ENCODE data around the gene CDC42EP2.

CDC42EP2 gene

GRCh38 chr11:65314501-65315203, at the start of gene CDC42EP2:
Gene CDC42EP2, plus strand, starts transcription at chr11:65314866. Its CDS starts 6,033 bp downstream, at chr11:65320899.
- DNase-seq (ENCODE audit: low read depth in 2 of 2) = peak; percentile 27 to 62

DNA sequence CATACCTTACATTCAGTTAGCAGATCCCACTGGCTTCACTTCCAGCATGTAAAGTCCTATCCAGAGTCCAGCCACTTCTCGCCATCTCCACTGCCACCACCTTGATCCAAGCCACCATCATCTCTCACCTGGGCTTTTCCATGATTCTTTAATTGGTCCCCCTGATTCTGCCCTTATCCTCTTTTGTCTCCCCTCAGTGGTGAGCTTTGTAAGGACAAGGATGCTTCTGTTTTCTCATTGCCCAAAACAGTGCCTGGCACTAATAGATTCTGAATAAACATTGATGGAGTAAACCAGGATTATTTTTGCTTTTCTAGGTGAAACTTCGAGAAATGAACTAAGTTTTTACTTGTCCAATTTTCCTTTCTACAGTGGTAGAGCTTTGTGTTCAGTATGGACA, 48.5 kb upstream of the CDC42EP2 start:
- no peak for DNase-seq (ENCODE audit: low read depth in 2 of 2)

- no peak for DNase-seq (ENCODE audit: low read depth in 2 of 2)
Measured at GRCh38 chr11:65274735-65275682, 39.7 kb upstream of the CDC42EP2 start.

DNA sequence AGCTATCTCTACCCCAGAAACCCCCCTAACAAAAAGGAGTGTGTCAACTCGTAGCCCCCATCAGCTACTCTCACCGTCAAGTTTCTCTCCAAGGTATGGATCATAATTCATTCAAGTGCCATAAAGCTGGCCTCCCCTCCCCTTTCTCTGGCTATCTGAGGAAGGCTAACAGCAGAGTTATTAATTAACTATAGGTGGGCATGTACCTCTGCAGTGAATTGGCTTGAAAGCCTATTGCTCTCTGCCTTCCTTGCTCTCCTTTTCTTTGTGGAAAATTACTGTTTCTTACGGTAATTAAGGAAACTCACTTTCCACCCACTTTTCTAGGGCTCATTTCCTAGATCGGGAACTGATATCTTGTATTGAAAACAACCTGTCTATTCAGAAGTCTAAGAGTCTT, 38.8 kb upstream of the CDC42EP2 start:
- no peak for DNase-seq (ENCODE audit: low read depth in 2 of 2)

DNA sequence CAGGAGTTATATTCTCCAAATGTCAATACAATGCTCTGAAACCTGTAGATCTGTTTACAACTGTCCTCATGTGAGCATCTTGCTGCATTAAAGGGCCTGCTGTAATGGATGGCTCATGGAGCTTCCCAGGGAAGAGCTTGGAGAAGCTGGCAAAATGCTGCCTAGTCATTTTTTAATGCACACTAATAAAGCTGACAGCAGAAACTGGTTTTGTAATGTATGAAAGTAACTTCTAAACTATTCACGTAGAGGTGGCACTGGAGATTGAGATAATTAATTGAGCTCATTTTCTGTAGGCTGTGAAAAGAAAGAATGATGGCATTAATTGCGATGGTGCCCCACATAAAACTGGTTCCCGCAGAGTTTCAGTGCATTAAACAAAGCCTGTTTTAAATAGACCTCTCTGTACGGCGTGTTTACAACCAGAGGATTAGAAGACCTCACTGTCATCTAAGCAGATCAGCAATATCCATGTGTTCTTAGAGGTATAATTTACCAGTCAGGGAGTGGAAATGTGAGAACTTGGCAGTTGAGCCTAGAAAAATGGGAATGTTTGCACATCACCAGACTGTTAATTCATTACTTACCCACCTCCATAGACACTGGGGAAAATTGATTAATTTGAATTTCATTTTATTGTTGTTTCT, 36.9 kb upstream of the CDC42EP2 start:
- no peak for DNase-seq (ENCODE audit: low read depth in 2 of 2)

DNA sequence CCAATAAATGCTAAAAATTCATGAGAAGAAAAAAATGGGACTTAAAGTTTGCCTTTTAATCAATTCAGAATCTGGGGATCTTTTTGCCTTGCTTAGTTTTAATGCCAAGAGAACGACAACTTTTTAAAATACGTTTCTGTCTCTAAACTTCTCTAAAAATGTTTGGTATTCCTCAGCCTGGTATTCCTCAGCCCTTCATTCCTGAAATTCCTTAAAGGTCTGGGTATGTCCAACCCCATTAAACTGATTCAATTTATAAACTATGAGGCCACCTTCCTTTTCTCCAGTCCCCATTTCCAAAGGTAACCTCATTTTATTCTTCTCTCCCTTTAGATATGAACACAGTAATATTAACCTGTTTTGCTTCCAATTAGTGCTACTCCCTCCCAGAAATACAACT, 36.3 kb upstream of the CDC42EP2 start:
- no peak for DNase-seq (ENCODE audit: low read depth in 2 of 2)

- DNase-seq (ENCODE audit: low read depth in 2 of 2) = no peak
Measured at GRCh38 chr11:65279279-65279678, 35.4 kb upstream of the CDC42EP2 start.

DNA sequence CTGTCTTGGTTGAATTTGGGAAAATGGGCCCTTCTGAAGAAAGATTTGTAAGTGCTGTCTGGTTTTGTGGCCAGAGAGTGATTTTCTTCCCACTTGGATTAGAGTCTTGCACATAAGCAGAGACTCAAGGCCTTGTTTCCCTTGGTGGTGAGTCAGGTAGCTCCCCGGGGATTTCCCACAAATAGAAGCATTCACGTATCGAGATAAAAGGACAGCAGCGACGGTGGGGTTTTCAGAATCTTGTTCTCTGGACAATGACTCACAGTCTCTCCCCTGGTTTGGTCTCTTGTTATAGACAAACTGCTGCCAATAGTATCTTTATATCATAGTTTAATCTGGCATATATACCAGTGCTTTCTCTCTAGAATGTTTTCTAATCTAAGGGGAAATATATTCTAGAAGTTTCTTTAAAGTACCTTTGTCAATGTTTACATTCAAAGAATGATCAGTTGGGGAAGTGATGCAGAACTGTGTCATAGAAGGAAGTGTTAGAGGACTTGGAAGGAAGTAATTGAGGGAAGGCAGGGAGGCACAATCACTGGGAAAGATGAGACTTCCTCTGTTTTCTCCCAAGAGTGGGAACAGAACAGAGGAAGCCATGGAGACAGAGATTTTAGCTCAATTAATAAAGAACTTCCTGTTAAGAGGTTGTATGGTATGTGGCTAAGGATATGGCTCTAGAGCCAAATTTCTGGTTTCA, 34.8 kb upstream of the CDC42EP2 start:
- DNase-seq (ENCODE audit: low read depth in 2 of 2) = peak; percentile 22 to 66

DNA sequence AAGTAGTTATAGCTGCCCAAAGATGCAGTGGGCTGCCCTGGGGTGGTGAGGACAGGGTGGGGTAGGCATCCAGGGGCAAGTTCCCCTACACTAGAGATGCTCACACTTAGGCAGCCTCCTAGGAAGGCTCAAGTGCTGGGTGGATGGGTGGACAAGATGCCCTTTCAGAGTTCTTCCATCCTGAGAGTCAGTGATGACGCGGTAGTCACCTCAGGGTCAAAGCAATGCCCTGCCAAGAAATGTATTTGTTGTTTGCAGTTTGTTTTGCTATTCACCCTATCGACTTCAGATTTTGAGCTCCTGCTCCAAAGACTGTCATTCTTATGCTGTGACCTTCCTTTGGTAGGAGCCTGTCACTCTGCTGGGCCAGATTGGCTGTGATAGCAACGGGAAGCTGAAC, 34.0 kb upstream of the CDC42EP2 start:
- no peak for DNase-seq (ENCODE audit: low read depth in 2 of 2)

GRCh38 chr11:65286686-65287085, 28.0 kb upstream of the CDC42EP2 start:
- no peak for DNase-seq (ENCODE audit: low read depth in 2 of 2)

DNA sequence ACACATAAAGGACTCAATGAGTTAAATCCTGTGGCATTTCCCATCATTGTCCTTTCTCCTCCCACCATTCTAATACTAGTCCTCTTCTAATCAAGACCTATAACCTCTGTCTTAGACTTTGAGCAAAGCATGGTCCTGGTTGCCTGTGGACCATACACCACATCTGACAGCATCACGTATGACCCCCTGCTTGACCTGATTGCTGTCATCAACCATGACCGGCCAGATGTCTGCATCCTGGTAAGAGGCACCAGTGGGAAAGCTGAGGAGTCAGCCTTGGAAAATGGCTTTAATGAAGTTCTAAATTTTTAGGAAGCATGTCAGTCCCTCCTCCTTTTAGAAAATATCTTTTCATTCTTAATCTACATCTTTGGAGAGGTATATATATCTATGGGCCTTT, 27.1 kb upstream of the CDC42EP2 start:
- DNase-seq (ENCODE audit: low read depth in 2 of 2) = no peak

DNA sequence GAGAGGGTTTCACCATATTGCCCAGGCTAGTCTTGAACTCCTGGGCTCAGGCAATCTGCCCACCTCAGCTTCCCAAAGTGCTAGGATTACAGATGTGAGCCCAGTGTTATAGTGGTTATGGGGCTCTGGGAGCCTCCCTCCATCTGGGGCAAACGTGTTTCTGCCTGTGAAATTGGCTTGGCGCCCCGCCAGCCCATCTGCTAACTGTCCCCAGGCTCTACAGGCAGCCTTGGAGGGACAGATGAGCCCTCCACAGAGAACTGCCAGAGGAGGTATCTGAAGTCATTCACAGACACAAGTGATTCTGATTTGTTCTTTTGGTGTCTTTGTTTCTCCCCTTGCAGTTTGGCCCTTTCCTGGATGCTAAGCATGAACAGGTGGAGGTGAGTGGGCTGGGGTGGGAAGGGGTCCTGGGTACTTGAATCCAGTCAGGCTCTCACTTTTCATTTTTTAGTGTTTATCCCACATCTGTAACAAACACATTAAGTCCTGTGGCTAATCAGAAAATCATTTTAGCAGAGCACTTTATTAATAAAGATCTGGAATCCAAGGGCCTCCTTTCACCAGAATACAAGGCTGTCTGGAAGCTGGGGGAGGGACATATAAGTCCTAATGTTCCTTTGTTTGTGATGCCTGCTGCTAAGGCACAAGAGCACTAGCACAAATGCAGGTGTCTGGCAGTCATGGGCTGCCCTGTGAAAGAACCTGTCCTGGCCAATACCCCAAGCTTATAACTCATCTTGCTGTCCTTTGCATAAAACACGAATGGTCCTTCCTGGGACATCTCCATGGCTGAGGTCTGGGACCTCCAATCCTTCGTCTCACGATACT, 25.7 kb upstream of the CDC42EP2 start:
- no peak for DNase-seq (ENCODE audit: low read depth in 2 of 2)

- no peak for DNase-seq (ENCODE audit: low read depth in 2 of 2)
Measured at GRCh38 chr11:65290448-65291165, 24.1 kb upstream of the CDC42EP2 start.

GRCh38 chr11:65291613-65292012, 23.1 kb upstream of the CDC42EP2 start:
- DNase-seq (ENCODE audit: low read depth in 2 of 2) = no peak

GRCh38 chr11:65292890-65293289, 21.8 kb upstream of the CDC42EP2 start:
- no peak for DNase-seq (ENCODE audit: low read depth in 2 of 2)

DNA sequence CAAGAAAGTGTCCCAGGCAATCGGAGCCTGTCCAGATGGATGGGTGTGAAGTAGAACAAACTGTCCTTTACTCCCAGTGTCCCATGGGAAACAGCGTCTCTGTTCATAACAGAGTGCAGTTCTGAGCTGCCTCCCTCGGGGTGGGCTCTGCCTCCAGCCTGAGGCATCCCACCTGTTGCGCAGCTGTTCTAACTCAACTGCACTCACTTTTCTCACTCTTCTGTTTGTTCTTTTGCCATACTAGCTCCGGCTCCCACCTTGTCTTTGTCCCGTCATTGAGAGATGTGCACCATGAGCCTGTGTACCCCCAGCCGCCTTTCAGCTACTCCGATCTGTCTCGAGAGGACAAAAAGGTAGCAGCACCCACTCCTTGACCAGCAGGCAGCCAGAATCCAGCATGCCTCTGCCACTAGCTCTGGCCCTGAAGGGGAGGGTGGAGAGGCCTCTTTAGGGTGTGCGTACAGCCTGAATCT, 20.7 kb upstream of the CDC42EP2 start:
- DNase-seq (ENCODE audit: low read depth in 2 of 2) = no peak

DNA sequence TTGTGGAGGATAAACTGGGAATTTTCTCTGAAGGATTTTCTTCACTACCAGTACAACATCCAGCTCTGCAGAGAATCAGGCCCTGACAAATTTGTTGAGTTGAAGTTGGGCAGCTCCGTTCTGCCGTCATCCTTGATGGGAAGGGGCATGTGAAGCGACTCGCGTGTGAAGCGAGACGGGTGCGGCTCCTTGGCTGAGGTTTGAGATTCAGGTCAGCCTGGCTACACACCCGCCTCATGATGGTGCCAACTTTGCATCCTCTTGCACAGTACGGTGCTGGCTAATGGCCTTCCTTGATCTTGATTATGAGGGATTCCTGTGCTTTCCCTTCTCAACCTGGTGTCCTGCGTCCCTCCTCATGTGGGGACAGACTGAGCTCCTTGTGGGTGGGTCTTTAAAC, 19.7 kb upstream of the CDC42EP2 start:
- DNase-seq (ENCODE audit: low read depth in 2 of 2) = no peak

GRCh38 chr11:65295571-65296341, 18.9 kb upstream of the CDC42EP2 start:
- DNase-seq (ENCODE audit: low read depth in 2 of 2) = no peak

- no peak for DNase-seq (ENCODE audit: low read depth in 2 of 2)
Measured at GRCh38 chr11:65297026-65297672, 17.5 kb upstream of the CDC42EP2 start.
